HG03159 (cell line): ENCODE data around the gene FMNL1.

Source experiments
- ATAC-seq: cut with Tn5 transposase; IDR thresholded peaks from one replicate; pipeline ENCODE4 v1.9.1; 2021; ENCODE audit warnings: mild to moderate bottlenecking, moderate library complexity; ENCODE audit not compliant: unreplicated experiment

The FMNL1 gene

DNA sequence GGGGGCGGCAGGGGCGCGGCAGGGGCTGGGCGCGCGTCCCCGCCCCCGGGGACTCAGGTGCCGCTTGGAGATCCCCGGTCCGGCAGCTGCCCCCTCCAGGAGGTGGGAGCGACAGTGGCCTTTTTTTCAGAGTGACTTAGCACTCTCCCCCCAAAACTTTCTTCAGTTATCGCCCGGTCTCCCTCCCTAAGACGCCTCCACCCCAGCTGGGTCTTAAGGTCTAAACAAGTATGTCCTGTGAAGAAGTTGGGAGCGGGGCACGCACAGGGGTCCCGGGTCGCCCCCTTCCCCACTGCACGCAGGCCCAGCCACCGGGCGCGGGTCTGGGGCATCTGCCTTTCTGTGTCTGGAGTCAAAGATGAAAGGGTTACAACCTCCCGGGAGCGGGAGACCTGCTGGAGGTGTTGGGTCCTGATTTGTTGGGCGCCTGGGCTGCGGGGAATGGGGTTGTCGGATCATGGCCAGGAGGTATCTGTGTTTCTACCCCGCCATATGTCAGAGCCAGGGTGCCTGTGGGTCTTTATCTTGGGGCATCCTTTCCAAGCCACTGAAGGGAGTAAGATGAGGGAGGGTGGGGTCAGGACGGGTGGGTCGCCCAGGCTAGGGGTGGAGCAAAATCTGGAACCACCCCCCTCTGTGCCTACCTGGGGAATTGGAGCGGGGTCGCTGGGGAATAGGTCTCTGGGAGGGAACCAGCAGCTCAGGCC is 757 bp downstream of the FMNL1 start:
- no peak for ATAC-seq

DNA sequence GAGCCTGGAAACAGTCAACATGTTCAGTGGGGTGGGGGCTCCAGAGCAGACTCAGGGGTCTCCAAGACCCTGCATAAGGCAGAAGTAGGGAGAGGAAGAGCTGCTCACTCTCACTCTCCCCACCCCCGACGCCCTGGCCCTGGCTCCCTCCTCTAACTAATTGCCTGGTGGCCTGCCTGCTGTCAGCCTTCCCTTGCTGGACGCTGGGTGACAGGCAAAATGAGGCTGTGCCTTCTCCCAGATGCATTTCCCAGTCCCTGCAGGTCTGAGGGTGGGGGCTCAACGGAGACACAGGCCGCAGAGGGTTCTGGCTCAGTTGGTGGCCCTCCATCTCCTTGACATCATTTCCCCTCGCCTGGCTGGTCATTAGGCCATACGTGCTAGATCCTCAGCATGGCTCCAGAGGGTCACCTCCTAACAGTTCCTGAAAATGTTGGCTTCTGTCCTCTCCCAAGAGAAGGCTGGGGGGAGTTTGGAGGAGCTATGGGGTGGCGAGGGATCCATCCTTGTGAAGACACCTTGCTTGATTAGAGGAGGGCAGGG is 1.4 kb downstream of the FMNL1 start:
- ATAC-seq: no peak

DNA sequence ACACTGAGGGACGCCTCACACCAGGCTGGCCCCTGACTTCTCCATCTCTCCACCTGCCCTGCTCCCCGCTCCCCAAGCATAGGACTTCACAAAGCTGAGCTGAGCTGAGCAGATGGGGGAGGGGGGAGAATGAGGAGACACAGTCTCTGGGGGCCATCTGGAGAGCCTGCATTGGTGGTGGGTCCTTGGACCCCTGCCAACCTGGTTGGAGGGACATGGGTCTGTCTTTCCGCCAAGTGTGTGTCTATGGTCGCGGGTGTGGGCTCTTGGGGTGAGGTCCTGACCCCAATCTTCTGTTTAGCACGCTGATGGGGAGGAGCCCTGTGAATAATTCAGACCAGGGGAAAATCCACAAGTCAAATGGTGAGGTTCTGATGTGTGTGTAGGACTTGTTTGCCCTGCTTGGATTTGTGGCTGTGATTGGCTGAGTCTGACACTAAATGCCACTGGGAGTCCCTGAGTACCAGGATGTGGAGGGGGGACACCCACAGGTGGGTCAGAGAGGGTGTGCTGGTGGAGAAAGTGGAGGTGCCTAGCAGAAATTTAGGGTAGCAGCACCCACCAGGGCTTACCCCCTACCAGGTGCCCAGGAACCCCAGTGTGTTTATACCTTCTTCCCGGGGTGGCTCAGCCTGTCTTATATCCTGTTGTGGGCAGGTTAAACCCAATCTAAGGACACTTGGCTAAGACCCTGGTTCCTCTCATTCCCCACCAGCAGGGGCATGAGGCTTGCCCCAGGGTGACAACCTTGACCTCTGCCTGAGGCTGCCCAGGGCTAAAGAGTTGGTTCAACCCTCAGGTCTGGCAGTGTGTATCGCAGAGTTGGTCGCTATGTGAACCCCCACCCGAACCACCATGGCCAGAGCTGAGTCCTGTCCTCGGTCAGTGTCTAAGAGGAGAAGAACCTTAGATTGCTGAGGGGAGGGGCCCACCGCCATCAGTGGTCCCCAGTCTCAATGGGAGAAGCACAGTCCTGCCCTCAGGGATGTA is 2.1 kb downstream of the FMNL1 start:
- ATAC-seq: no peak

DNA sequence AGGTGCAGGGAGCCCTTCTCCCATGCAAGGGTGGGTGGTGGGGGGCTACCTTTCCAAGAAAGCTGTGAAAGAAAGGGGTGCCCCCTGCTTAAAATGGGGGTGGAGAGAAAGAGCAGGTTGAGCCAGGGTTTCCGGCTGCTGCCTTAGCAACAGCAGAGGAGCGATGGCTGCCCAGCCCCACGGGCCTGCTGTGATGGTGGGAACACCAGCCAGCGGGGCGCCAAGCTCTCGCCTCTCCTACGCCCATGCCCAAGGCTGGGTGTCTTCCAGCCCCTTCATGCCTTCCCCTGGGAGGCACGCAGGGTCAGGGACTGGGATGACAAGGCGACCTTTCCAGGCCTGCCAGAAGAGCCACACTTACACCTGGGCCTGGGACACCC is 3.0 kb downstream of the FMNL1 start:
- no peak for ATAC-seq

DNA sequence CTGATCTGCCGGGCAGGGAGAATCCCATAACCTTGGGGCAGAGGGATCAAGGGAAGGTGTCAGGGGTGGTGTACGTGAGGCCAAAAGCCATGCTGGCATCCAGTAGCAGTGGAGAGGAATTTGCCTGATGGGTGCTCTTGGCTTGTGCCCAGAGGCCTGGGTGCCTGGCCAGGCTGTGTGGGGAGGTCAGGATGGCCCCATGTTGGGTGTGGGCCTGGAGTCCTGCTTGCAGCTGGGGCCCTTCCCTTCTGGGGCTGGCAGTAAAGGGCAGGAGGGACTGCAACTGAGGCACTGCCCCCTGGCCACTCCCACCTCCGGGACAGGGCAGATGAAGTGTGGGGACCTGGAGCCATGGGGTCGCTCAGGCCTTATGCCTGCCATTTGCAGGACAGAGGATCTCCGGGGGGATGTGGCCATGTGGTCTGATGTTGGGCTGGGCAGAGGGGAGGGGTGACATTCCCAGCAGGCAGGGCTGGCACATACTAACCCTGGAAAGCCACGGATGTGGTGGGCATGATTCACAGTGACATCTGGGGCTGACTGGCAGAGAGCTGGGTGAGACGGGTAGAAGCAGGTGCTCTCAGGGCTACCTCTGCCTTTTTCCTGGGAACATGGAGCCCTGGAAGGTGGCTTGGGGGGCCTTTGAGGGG is 3.5 kb downstream of the FMNL1 start:
- no peak for ATAC-seq

DNA sequence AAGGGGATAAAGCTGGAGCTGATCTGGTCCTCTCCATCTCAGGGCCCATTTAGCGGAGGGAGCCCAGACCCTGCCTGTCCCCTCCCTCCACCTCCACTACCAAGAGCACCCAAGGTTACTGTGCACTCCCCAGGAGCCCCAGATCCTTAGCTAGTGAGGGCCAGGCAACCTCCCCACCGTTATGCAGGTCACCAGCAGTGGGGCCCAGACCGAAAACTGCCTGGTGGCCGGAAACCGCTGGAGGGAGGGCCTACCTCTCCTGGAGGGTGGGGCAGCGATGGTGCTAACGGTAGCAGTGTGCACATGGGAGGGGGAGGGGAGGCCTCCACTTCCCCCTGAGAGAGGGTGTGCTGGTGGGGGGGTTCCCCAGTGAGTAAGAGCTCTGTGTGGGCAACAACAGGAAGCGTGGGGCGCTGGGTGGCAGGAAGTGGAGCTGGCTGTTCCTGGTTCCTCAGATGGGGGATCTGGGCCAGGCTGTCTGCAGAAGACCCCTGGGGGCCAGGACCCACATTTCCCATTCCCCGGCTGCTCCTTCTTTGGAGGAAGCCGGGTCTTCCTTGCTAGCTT is 4.4 kb downstream of the FMNL1 start:
- ATAC-seq: peak; percentile 31

DNA sequence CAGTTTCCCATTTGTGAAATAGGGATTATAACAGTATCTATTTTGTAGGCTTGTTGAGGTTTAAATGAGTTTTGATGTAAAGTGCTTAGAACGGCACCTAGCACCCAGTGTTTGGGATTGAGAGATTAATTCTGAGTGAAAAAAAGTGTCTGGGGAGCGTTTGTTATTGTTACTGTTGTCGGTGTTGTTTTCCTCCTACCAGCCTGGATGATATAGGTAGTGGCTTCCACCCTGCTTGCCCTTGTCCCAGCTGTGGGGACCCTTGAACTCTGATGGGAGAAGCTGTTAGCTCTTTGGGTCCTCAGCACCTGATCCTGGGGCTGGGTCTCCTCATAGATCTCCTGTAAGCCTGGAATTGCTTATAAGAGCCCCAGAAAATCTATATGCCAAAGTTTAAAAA is 4.9 kb downstream of the FMNL1 start:
- no peak for ATAC-seq

DNA sequence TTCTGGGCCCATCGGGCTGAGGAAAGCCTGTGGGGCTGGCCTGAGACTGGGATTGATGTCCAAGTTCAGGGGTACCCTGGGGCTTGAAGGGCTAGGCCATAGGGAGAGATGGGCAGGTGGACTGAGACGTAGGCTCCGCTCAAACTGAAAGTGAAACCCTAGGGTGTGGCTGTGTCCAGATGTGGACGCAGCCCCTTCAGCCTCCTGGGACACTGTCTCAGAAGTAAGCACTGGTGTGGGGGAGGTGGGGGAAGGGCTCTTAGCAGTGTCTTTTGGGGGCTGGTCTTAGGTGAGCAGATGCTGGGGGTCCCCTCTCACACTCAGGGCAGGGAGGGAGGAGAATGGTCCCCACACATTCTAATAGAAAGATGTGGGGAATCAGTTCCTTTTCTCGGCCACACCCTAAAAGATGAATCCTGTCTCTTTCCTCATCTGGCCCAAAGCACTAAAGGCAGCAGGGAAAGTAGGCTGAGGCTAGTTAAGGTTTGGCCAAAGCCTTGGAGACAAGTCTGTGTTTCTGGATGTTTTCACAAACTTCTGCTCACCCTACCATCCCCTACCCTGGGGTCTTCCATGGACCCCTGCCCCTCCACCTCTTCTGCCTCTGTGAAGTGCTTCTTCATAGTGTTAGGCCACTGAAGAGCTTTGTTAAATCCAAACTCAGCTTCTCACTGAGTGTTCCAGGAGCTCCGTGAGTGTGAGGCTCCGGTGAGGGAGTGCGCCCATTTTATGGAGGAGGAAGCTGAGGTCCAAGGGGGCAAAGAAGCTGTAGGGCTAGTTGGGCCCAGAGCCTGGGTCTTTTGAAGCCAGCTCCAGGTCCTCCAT is 5.6 kb downstream of the FMNL1 start:
- no peak for ATAC-seq

DNA sequence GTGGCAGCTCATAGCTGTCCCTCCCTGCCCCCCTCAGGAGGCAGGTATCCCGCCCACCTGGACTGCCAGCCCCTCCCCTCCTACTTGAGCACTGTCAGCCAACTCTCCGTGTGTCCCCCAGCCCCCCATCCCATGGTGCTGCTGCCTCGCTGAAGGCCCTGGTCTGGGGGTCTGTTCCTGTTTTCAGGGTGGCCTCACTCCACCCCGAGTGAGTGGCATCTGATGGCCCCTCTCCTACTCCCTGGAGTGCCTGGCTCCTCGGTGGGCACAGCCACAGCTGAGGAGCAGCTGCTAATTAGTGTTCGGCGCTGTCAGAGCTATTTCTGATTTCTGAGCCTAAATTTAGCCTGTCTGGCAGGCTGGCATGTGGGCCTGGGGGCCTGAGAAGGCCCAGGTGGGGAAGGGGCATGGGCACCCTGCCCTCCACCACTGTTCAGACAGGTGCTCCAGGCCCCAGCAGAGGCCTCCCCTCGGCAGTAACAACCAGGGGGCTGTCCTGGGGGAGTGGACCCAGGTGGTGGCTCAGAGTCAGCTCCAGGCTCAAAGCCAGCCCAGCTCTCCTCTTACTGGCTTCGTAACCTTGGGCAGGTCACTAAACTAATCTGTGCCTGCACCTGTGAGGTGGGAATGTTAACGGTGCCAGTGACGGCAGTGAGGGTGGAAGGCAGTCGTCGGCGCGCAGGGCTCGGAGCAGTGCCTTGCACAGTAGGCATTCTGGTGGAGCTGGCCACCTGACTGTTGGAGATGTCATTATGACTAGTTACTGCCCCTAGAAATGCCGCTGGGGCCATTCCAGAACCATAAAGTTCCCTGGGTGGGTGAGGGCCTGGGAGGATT is 6.5 kb downstream of the FMNL1 start:
- ATAC-seq: no peak

DNA sequence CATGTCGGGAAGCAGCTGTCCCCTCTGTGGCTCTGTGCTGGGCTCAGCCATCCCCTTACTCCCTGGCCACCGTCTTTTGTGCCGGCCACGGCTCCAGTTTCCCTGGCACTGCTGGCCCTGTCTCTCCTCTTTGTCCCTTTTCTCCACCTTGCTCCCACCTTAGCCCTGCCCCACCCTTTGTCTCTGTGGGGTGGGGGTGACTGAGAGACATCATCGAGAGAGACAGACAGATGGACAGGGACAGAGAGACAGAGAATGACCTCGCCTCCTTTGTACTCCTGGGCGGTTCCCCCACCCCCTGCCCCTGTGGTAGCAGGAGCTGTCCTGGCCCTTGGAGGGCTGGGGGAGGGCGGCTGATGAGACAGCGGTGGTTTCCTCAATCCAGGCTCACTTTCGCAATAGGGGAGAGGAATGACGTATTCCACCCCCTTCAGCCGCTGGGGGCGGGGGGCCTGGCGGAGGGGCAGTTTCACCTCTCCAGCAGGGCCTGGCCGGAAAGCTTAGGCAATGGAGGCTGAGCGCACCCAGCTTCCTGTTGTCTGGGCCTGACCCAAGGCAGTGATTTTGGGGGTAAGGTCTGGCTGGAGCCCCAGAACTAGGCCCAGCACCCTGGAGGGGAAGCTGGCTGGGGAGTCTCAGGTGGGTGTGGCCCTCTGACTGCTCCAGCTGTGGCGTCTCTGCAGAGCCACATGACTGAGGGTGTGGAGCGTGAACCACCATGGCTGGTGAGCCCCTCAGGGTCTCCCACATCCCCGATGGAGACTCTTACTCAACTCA is 7.3 kb downstream of the FMNL1 start:
- no peak for ATAC-seq

DNA sequence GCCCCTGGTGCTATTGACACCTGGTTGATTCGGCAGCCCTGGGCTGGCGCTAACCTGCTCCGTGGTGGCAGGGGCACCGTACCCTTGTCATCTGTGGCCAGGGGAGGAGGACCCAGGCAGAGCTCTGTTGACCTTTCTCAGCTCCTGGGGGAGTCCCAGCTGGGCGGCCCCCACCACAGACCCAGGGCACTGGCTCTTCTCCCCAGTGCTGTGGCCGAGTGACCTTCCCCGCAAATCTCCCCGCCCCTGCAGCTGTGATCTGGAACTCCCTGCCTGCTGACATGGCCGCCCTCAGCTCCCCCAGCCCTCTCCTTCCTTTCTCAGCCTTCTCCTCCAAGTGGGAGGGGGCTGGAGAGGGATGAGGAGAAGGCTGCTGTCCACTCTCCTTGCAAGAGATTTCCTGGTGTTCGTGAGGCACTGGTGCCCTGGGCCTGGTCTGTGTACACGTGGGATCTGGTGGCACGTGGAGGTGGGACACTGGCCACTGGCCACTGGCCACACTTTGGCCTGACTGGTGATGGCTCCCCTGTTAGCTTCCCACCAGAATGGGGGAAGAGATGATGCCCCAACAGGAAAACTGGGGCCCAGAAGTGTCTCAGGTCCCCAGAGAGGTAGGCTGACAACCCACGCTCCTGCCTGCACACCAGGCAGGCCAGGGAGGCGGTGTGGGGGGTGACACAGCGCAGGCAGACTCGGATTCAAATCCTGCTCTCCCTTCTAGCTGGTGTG is 8.2 kb downstream of the FMNL1 start:
- no peak for ATAC-seq

DNA sequence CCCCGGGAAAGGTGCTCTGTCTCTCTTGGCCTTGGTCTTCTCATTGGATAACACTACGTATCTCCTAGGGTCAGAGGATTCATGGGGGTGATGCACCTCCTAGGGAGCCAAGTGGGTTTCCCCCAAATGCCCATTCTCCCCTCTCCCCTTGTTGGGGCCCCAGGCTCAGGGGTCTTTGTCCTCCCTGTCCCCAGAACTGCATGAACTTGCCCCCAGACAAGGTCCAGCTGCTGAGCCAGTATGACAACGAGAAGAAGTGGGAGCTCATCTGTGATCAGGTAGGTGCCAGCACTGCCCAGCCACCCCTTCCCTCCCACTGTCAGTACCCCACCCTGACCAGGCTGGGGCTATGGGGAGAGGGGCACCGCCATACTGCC is 8.7 kb downstream of the FMNL1 start:
- ATAC-seq: no peak

DNA sequence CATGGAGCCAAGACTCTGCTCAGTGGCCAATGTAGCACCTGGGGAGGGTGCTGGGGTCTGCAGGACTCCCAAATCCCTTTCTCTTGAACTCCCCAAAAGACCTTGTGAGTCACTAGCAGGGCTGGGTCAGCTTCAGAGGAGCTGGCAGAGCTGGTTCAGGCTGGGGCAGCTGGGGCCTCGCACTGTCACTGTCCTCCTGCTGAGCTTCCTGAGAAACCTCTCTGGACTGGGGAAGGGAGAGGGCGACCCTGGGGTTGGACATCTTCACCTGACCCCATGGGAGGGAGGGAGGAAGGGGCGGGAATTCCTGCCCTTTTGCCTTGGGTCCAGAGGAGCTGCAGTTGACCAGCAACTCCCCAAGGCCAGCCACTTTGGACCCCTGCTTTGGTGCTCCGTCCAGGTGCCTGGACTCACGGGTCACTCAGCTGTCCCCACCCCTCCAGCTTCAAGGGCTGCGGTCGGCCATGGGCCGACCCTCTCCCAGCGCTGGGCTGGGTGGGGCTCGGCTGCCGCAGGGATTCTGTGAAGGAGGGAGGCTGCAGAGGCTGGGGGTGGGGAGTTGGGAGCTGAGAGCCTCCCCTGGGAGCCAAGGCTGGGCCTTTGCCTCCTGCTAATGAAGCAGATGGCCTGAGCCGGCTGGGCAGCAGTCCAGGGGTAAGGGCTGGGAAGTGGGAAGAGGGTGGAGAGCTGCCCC is 9.2 kb downstream of the FMNL1 start:
- ATAC-seq: no peak

DNA sequence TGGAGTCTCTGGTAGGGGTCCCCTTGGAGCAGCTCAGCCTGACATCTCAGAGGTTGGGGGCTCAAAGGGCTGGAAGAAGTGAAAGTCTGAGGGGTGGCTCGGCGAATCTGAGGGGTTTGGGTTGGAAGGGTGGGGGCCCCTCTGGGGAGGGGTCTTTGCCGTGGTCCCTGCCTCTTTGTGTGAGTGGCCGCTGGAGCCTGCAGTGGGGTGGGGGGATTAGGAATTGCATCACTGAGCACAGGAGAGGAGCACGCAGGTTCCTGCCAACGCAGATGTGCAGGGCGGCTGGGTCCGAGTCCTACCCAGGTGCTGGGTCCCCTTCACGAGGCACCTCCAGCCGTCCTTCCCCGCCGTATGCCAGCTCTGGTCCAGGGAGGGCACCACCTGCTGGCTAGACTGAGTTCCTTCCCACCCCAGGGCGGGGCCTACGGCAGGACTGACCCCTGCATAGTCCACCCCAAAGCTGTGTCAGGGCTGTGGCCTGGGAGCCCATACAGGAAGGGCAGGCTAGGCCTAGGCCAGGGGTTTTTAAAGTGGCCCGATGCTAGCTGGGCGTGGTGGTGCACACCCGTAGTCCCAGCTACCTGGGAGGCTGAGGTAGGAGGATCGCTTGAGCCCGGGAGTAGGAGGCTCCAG is 9.9 kb downstream of the FMNL1 start:
- ATAC-seq: no peak

DNA sequence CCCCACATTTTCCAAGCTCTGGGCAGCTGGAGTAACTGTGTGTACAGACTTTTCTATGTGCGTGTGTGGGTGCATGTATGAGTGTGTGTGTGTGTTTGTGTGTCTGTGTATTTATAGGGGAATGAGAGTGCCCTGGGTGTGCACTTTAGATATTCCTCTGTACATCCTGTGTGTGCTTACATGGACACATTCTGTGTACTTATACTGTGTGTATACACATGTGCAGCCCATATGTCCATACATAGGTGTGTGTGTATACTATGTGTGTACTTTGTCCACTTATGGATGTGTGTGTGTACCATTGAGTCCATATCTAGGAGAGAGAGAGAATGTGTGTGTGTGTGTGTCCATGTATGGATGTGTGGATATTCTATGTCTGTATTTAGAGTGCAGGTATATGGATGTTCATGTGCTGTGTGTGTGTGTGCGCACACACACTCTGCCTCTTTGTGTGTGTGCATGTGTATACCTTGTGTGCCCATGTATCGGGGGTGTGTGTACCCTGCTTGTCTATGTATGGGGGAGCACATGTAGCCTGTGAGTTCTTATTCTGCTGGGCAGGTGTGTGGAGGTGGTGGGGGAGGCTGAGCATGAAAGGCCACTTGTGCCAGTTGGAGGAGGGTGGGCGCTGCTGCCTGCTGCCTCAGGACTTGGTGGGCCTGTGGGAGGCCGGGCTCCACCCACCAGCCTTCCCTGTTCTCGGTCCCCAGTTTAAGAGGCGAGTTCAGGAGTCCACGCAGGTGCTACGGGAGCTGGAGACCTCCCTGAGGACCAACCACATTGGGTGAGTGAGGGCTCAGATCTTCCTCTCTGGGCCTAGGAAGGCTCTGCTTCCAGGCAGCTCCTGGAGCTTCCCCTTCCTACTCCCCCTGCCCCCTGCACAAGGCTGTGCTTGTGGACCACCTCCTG is 11.1 kb downstream of the FMNL1 start:
- ATAC-seq: no peak

DNA sequence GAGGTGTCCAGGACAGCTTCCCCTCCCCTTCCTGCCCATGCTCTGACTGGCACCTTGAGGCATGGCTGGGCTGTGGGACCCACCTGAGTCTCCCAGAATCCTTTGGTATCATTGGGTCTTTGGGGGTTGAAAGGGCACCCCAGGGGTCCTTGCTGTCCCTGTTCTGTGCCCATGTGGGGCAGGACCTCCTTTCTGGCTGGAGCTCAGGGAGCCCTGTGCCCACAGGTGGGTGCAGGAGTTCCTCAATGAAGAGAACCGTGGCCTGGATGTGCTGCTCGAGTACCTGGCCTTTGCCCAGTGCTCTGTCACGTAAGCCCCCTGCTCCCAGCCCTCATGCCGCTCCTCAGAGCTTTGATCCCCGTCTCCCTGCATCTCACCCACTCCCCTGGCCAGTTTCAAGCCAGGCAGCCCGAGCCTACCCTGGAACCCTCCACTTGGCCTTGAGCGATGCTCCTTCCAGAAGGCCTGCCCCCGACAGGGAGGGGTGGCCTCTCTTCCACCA is 11.8 kb downstream of the FMNL1 start:
- ATAC-seq: no peak
